Measurements from ENCODE around the gene TMEM182. TPM values are rescaled to one million over a fixed set of nuclear protein-coding genes. Genes with fewer than 3 reads are reported as not detected.

TMEM182 gene
- total RNA-seq, 4 donors from 2014 or later, result 0.17 to 2.8 (median 0.72) TPM

DNA sequence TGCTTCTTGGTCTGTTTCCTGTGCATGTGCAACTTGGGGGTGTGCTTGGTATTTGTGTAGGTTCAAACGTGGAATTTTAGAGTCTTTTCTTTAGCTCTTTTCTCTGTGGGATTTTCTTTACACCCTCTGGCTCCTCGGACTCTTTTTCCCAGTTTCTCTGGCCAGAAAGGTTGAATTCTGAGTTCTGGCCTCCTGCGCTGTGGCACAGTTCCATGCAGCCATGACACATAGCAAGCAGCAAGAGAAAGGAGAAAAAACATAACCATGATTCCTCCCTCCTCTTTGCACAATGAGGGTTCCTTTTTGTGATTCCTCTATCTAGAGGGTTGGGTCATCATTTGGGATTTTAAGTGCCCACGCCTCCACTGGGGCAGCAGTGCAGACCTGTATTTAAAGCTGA lies 33.8 kb downstream of the TMEM182 start:
- no peak overlapping the region for H3K4me3 ChIP-seq
- TF ChIP-seq POLR2A (IDR thresholded peaks at IDR 0.05; ENCODE audit: low read depth), result no peak
- TF ChIP-seq POLR2AphosphoS5 (IDR thresholded peaks at IDR 0.05), result no peak
- TF ChIP-seq, protein P1, sequence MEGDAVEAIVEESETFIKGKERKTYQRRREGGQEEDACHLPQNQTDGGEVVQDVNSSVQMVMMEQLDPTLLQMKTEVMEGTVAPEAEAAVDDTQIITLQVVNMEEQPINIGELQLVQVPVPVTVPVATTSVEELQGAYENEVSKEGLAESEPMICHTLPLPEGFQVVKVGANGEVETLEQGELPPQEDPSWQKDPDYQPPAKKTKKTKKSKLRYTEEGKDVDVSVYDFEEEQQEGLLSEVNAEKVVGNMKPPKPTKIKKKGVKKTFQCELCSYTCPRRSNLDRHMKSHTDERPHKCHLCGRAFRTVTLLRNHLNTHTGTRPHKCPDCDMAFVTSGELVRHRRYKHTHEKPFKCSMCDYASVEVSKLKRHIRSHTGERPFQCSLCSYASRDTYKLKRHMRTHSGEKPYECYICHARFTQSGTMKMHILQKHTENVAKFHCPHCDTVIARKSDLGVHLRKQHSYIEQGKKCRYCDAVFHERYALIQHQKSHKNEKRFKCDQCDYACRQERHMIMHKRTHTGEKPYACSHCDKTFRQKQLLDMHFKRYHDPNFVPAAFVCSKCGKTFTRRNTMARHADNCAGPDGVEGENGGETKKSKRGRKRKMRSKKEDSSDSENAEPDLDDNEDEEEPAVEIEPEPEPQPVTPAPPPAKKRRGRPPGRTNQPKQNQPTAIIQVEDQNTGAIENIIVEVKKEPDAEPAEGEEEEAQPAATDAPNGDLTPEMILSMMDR (IDR thresholded peaks at IDR 0.05), result no peak
- TF ChIP-seq EP300 (IDR thresholded peaks at IDR 0.05), result no peak
- peaks cover 0 to 7% (median 0%) of the 10 kb centered on the region in 4 donors for H3K4me1 ChIP-seq
- no peaks in the 10 kb centered on the region for H3K27me3 ChIP-seq
- no peaks in the 10 kb centered on the region for H3K36me3 ChIP-seq
- H3K27ac ChIP-seq (replicated peaks in 1 of 4), result no peak overlapping the region
- intact Hi-C loops (cut with DNase I), result no loop called here
- no peaks in the 10 kb centered on the region for H3K9me3 ChIP-seq
- DNase-seq (ENCODE audit: extremely low spot score), result no peak
- WGBS, result 79% methylated on average over 4 of the region's 4 CpGs

DNA sequence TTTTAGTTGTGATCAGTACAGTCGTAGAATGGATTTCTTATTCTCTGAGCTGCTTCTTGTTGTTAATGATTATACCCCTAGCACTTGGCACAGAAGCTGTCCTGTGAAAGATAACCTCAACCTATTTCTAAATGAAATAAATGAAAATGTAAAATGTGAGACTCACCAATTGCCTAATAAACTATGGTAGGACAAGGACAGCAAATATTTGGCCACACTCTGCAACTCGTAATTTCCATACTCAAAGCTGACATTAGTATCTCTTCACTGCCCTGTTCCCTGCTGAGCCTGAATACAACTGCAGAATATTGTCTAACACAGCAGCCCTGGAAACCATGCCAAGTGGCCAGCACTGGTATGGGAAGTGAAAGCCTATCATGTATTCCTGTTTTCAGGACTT lies 34.5 kb downstream of the TMEM182 start:
- intact Hi-C loops (cut with DNase I), result no loop called here
- peaks cover 0 to 5% (median 4%) of the 10 kb centered on the region in 4 donors for H3K9me3 ChIP-seq
- TF ChIP-seq POLR2A (IDR thresholded peaks at IDR 0.05; ENCODE audit: low read depth), result no peak
- TF ChIP-seq, protein P1 (IDR thresholded peaks at IDR 0.05), result no peak
- TF ChIP-seq POLR2AphosphoS5 (IDR thresholded peaks at IDR 0.05), result no peak
- no peak for TF ChIP-seq EP300 (IDR thresholded peaks at IDR 0.05)
- no peaks in the 10 kb centered on the region for H3K27me3 ChIP-seq
- no peak for DNase-seq (ENCODE audit: extremely low spot score)
- H3K36me3 ChIP-seq, result no peaks in the 10 kb centered on the region
- H3K4me1 ChIP-seq, result peaks cover 0 to 4% (median 0%) of the 10 kb centered on the region in 4 donors
- 89% methylated on average over 2 of the region's 2 CpGs for WGBS
- no peak overlapping the region for H3K27ac ChIP-seq (replicated peaks in 1 of 4)
- H3K4me3 ChIP-seq, result no peak overlapping the region

DNA sequence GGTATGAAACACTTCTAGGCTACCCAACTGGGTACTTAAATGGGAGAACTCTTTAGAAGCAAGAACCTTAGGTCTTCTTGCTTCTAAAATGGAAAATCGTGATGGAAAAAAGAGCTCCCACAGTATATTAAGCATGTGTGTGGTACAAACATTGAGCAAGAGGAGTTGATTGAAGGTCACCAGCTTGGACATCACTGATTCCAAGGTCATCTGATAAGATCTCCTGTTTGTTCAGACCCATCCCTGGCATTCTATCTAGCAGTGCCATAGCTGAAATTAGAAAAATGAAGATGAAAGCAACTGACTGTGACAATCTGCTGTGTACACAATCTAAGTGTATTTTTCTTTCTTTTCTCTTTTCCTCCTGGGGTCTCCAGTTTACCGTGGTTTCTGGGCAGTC lies 35.7 kb downstream of the TMEM182 start:
- Histone ChIP-seq H3K27ac (replicated peaks in 1 of 4) (no peak overlapping the region), H3K27me3 (no peaks in the 10 kb centered on the region), H3K36me3 (no peaks in the 10 kb centered on the region), H3K4me3 (no peak overlapping the region), H3K9me3 (peaks cover 0 to 13% (median 12%) of the 10 kb centered on the region in 4 donors), H3K4me1 (peaks cover 0 to 12% (median 0%) of the 10 kb centered on the region in 4 donors)
- intact Hi-C loops (cut with DNase I), result no loop called here
- DNase-seq (ENCODE audit: extremely low spot score), result no peak
- 88% methylated on average over 2 of the region's 2 CpGs for WGBS
- no peak for TF ChIP-seq POLR2A (IDR thresholded peaks at IDR 0.05; ENCODE audit: low read depth)
- TF ChIP-seq, protein P1 (IDR thresholded peaks at IDR 0.05), result no peak
- no peak for TF ChIP-seq POLR2AphosphoS5 (IDR thresholded peaks at IDR 0.05)
- TF ChIP-seq EP300 (IDR thresholded peaks at IDR 0.05), result no peak

DNA sequence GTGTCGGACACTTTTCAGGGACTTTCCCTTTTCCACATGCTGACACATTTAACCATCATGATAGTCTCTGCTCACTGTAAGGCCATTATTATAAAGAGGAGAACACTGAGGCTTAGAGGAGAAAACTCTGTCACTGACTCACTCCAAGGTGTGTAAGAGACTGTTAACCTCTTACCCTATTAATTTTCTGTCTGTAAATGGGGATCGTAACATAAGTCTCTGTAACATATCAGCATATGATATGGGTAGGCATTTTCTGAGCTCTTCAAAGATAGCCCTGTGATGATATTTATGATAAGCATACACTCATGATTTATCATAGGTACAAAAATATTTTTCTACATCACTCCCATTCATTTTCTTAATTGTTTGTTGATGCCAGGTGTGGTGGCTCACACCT lies 36.4 kb downstream of the TMEM182 start:
- H3K36me3 ChIP-seq, result no peaks in the 10 kb centered on the region
- DNase-seq (ENCODE audit: extremely low spot score), result no peak
- no peak overlapping the region for H3K27ac ChIP-seq (replicated peaks in 1 of 4)
- 93% methylated on average over 2 of the region's 2 CpGs for WGBS
- intact Hi-C loops (cut with DNase I), result no loop called here
- no peak overlapping the region for H3K4me3 ChIP-seq
- H3K9me3 ChIP-seq, result peaks cover 0 to 13% (median 12%) of the 10 kb centered on the region in 4 donors
- TF ChIP-seq, protein P1 (IDR thresholded peaks at IDR 0.05), result no peak
- no peak for TF ChIP-seq POLR2A (IDR thresholded peaks at IDR 0.05; ENCODE audit: low read depth)
- peaks cover 0 to 12% (median 0%) of the 10 kb centered on the region in 4 donors for H3K4me1 ChIP-seq
- no peaks in the 10 kb centered on the region for H3K27me3 ChIP-seq

DNA sequence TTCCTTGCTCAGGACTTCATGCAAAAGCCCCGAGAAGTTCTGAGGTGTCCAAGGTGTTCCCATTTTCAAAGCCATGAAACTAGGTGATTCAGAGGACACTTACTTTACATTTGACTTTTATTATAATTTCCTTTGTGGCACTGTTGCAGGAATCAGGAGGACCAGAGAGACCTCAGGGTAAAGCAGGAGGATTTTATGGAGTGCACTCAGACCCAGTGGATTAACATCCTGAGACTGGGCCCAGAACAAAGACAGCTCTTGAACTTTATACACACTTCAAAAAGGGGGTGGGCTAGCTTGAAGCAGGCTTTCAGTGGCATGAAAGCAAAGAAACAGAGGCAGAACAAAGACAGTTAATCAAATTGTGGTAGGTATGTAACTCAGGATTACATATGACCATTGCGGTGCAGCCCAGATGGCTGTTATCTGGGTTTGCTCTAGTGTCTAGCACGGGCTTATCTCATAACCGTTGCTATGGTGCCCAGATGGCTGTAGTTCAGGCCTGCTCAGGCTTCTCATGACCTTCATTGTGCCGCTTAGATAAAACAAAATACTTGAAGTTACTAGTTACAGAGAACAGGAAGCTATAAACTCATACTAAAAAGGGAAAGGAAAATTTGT lies 39.4 kb downstream of the TMEM182 start:
- TF ChIP-seq POLR2A (IDR thresholded peaks at IDR 0.05; ENCODE audit: low read depth) (no peak), EP300 (IDR thresholded peaks at IDR 0.05) (no peak), POLR2AphosphoS5 (IDR thresholded peaks at IDR 0.05) (no peak)
- TF ChIP-seq, protein P1 (IDR thresholded peaks at IDR 0.05), result no peak
- H3K4me1 ChIP-seq, result peaks cover 0 to 7% (median 4%) of the 10 kb centered on the region in 4 donors
- intact Hi-C loops (cut with DNase I), result no loop called here
- no peak overlapping the region for H3K4me3 ChIP-seq
- no peaks in the 10 kb centered on the region for H3K36me3 ChIP-seq
- 81% methylated on average over 5 of the region's 5 CpGs for WGBS
- no peak overlapping the region for H3K27ac ChIP-seq (replicated peaks in 1 of 4)
- no peaks in the 10 kb centered on the region for H3K27me3 ChIP-seq
- DNase-seq (ENCODE audit: extremely low spot score), result no peak
- H3K9me3 ChIP-seq, result peaks cover 0 to 13% (median 12%) of the 10 kb centered on the region in 4 donors

Data from esophagus muscularis mucosa (tissue), 4 donors.